ENCODE data around the gene MAPK12. TPM values are rescaled to one million over a fixed set of nuclear protein-coding genes. Genes with fewer than 3 reads are reported as not detected.

The MAPK12 gene
- total and polyA plus RNA-seq, 10 of the 15 experiments (the other 5 are each of a cell fraction or from before 2014, with no cell fraction given), result 1.1 to 38.9 (median 16.3) TPM

GRCh38 chr22:50250555-50251476 is 10.7 kb downstream of the MAPK12 start, which contains the start of gene HDAC10:
TSS of gene HDAC10 (minus strand) at chr22:50251265. CDS start at chr22:50251032, 233 bp downstream.
- in situ Hi-C loops (cut with MboI) (loop anchor here (10.0 kb wide), 2 partner anchors 244 to 364 kb away; no protein-coding TSS in a partner anchor), intact Hi-C loops (cut with micrococcal nuclease; ENCODE audit: unreplicated experiment) (loop anchor here (5.0 kb wide), 2 partner anchors 246 to 441 kb away; no protein-coding TSS in a partner anchor)
- SMC1A ChIA-PET (ENCODE audit: uncharacterized antibody, unreplicated experiment), result interaction anchor here (0.9 to 1.9 kb wide), 8 partner anchors 8 to 275 kb away, joined by 3 to 6 read pairs (median 4); partner anchors contain the start of genes DENND6B and SCO2
- FAIRE-seq (peak; percentile 56), ATAC-seq (peak; percentile 91), DNase-seq (ENCODE audit: low read depth, low spot score) (peak; percentile 40)
- Histone ChIP-seq H3K4me3 (peak within 1 kb of the TSS; percentile 98), H3K9me3 (replicated peaks; ENCODE audit: control insufficient read depth, insufficient read depth, low read length) (no peaks in the 10 kb centered on the region), H3K4me1 (ENCODE audit: control insufficient read depth, insufficient read depth, low read length) (peaks cover 28% of the 10 kb centered on the region), H3K27ac (ENCODE audit: control insufficient read depth, insufficient read depth) (peak within 1 kb of the TSS; percentile 78), H3K79me2 (ENCODE audit: control insufficient read depth, insufficient read depth, low read length) (peaks cover 16% of the 10 kb centered on the region), H3K9ac (ENCODE audit: control insufficient read depth, insufficient read depth, low read length) (peak within 1 kb of the TSS; percentile 87), H4K20me1 (ENCODE audit: control insufficient read depth, insufficient read depth) (no peaks in the 10 kb centered on the region; the same call in 1 of the 2 replicates), H2AFZ (ENCODE audit: control insufficient read depth, low read depth, low read length) (peak within 1 kb of the TSS; percentile 76), H3K36me3 (ENCODE audit: control insufficient read depth in 2 of 2, insufficient read depth in 2 of 2, low read length in 1 of 2) (peaks cover 6 to 13% of the 10 kb centered on the region in 2 experiments; a peak in 3 of 4 replicates), H3K27me3 (replicated peaks in 1 of 2; ENCODE audit: control insufficient read depth in 2 of 2, insufficient read depth in 2 of 2, low read length in 1 of 2) (no peaks in the 10 kb centered on the region), H3K4me2 (ENCODE audit: control insufficient read depth, insufficient read depth) (peak within 1 kb of the TSS; percentile 98)
- TSS peak; percentile 53 for BruUV-seq (replicated peaks)
- CTCF ChIA-PET, result interaction anchor here (0.6 to 3.0 kb wide), 17 partner anchors 9 to 452 kb away, joined by 3 to 20 read pairs (median 5); partner anchors contain the start of genes MAPK12 and SYCE3
- RAD21 ChIA-PET (ENCODE audit: unreplicated experiment), result interaction anchor here (0.6 to 3.3 kb wide), 11 partner anchors 9 to 370 kb away, joined by 3 to 26 read pairs (median 4); partner anchors contain the start of genes LMF2, MAPK12 and NCAPH2
- 1% methylated on average over 78 of the region's 81 CpGs for WGBS (ENCODE audit: insufficient coverage, insufficient replicate concordance, low lambda C conversion rate, missing lambda C conversion rate)
- POLR2A ChIA-PET, result interaction anchor here (0.6 to 2.7 kb wide), 11 partner anchors 8 to 370 kb away, joined by 3 to 15 read pairs (median 3); partner anchors contain the start of genes LMF2, MAPK12 and NCAPH2
- TF ChIP-seq BRCA1 (IDR thresholded peaks at IDR 0.05; ENCODE audit: low read depth, low read length), result peak; percentile 76
- 0 out of 2 replicates have a peak, but pooled peaks have one; percentile 7 for TF ChIP-seq CREB1 (IDR thresholded peaks at IDR 0.05; ENCODE audit: low read depth)
- TF ChIP-seq, protein P1, sequence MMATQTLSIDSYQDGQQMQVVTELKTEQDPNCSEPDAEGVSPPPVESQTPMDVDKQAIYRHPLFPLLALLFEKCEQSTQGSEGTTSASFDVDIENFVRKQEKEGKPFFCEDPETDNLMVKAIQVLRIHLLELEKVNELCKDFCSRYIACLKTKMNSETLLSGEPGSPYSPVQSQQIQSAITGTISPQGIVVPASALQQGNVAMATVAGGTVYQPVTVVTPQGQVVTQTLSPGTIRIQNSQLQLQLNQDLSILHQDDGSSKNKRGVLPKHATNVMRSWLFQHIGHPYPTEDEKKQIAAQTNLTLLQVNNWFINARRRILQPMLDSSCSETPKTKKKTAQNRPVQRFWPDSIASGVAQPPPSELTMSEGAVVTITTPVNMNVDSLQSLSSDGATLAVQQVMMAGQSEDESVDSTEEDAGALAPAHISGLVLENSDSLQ (IDR thresholded peaks at IDR 0.05), result peak; percentile 40; the same call in 1 of the 2 replicates
- TF ChIP-seq POLR2AphosphoS2 (IDR thresholded peaks at IDR 0.05; ENCODE audit: low read depth, low read length), result 0 out of 2 replicates have a peak, but pooled peaks have one; percentile 81
- TF ChIP-seq GATAD2B (conservative IDR thresholded peaks at IDR 0.05; ENCODE audit: low read depth), result 0 out of 2 replicates have a peak, but pooled peaks have one; percentile 66
- peak; percentile 84; the same call in 1 of the 2 replicates for TF ChIP-seq RCOR1 (conservative IDR thresholded peaks at IDR 0.05; ENCODE audit: low read depth, low read length)
- TF ChIP-seq SMARCA5 (IDR thresholded peaks at IDR 0.05), result peak; percentile 19; the same call in 1 of the 2 replicates
- 0 out of 2 replicates have a peak, but pooled peaks have one; percentile 23 for TF ChIP-seq NR2C1 (IDR thresholded peaks at IDR 0.05)
- TF ChIP-seq NKRF (conservative IDR thresholded peaks at IDR 0.05), result 0 out of 2 replicates have a peak, but pooled peaks have one; percentile 78
- 0 out of 2 replicates have a peak, but pooled peaks have one; percentile 20 for TF ChIP-seq CBFB (IDR thresholded peaks at IDR 0.05; ENCODE audit: low read depth)
- TF ChIP-seq RUNX3 (IDR thresholded peaks at IDR 0.05; ENCODE audit: low read length), result peak; percentile 69
- TF ChIP-seq ATF7 (IDR thresholded peaks at IDR 0.05; ENCODE audit: low read depth), result no peak
- TF ChIP-seq HDAC6 (IDR thresholded peaks at IDR 0.05; ENCODE audit: unreplicated experiment), result peak; percentile 39
- peak; percentile 5; the same call in 1 of the 2 replicates for TF ChIP-seq PAX5 (IDR thresholded peaks at IDR 0.05; ENCODE audit: borderline replicate concordance, low read depth, low read length)
- TF ChIP-seq CHD1 (IDR thresholded peaks at IDR 0.05; ENCODE audit: low read depth, low read length), result no peak
- TF ChIP-seq SIN3A (IDR thresholded peaks at IDR 0.05; ENCODE audit: low read depth, low read length), result 0 out of 2 replicates have a peak, but pooled peaks have one; percentile 72
- TF ChIP-seq TAF1 (IDR thresholded peaks at IDR 0.05; ENCODE audit: borderline replicate concordance, low read depth, low read length), result no peak
- peak; percentile 62; the same call in 1 of the 2 replicates for TF ChIP-seq DPF2 (IDR thresholded peaks at IDR 0.05)
- TF ChIP-seq POLR2A (IDR thresholded peaks at IDR 0.05; ENCODE audit: low read depth, low read length), result peak; percentile 88
- TF ChIP-seq MYC (IDR thresholded peaks at IDR 0.05; ENCODE audit: insufficient read depth, insufficient read length, insufficient replicate concordance, low read length, severe bottlenecking), result peak; percentile 36
- TF ChIP-seq RFX5 (IDR thresholded peaks at IDR 0.05; ENCODE audit: low read depth, low read length), result 0 out of 2 replicates have a peak, but pooled peaks have one; percentile 19
